Trophoblast cell (in vitro differentiated cells and primary cell): Measurements from ENCODE around the gene ATG7.
A peak's percentile ranks its signal among the peaks of the same experiment; 100 is the strongest.

ENCODE experiments used
- DNase-seq, 2 donors: peaks; one replicate each; pipeline ENCODE4 v3.0.0-alpha.2; 2016
- H2AFZ ChIP-seq: 2 replicates; pipeline ENCODE4 v1.6.1; 2013; ENCODE audit warnings: low read length, moderate library complexity, mild to moderate bottlenecking; ENCODE audit not compliant: insufficient read depth, poor library complexity
- H2AK5ac ChIP-seq: 2 replicates; pipeline ENCODE4 v1.6.1; 2013; ENCODE audit warnings: mild to moderate bottlenecking, low read length
- H2BK120ac ChIP-seq: 2 replicates; pipeline ENCODE4 v1.6.1; 2013; ENCODE audit warnings: low read length, mild to moderate bottlenecking, moderate library complexity; ENCODE audit not compliant: insufficient read depth, poor library complexity
- H2BK12ac ChIP-seq: 2 replicates; pipeline ENCODE4 v1.6.1; 2013; ENCODE audit warnings: mild to moderate bottlenecking, low read length, moderate library complexity
- H2BK5ac ChIP-seq: 2 replicates; pipeline ENCODE4 v1.6.1; 2013; ENCODE audit warnings: low read length, low read depth, moderate library complexity, mild to moderate bottlenecking; ENCODE audit not compliant: poor library complexity
- H3K14ac ChIP-seq: 2 replicates; pipeline ENCODE4 v1.6.1; 2013; ENCODE audit warnings: mild to moderate bottlenecking, low read length
- H3K18ac ChIP-seq: 2 replicates; pipeline ENCODE4 v1.6.1; 2013; ENCODE audit warnings: mild to moderate bottlenecking, low read length
- H3K23ac ChIP-seq: 2 replicates; pipeline ENCODE4 v1.6.1; 2013; ENCODE audit warnings: low read length
- H3K27ac ChIP-seq: 2 replicates; pipeline ENCODE4 v1.5.1; 2013; ENCODE audit warnings: low read depth, mild to moderate bottlenecking, inconsistent platforms, low read length, moderate library complexity
- H3K27me3 ChIP-seq: 2 replicates; pipeline ENCODE4 v1.6.1; 2013; ENCODE audit warnings: inconsistent platforms, mild to moderate bottlenecking, low read length, moderate library complexity; ENCODE audit not compliant: insufficient read depth
- H3K36me3 ChIP-seq, 2 experiments: 1 replicate in 1 of 2; 2 replicates in 1 of 2; pipeline ENCODE4 v1.6.1; 2013; ENCODE audit warnings: low read length in 2 of 2, mild to moderate bottlenecking in 2 of 2, moderate library complexity in 1 of 2; ENCODE audit not compliant: insufficient read depth in 2 of 2, control insufficient read depth in 1 of 2
- H3K4ac ChIP-seq: 2 replicates; pipeline ENCODE4 v1.6.1; 2013; ENCODE audit warnings: low read depth, mild to moderate bottlenecking, low read length, moderate library complexity
- H3K4me1 ChIP-seq, 2 experiments: 1 replicate in 1 of 2; 2 replicates in 1 of 2; pipeline ENCODE4 v1.6.1; 2013; ENCODE audit warnings: low read length in 2 of 2, mild to moderate bottlenecking in 2 of 2, moderate library complexity in 1 of 2; ENCODE audit not compliant: insufficient read depth in 2 of 2, control insufficient read depth in 1 of 2
- H3K4me2 ChIP-seq: 2 replicates; pipeline ENCODE4 v1.6.1; 2013; ENCODE audit warnings: inconsistent platforms, mild to moderate bottlenecking, low read length, moderate library complexity
- H3K4me3 ChIP-seq: 2 replicates; pipeline ENCODE4 v1.5.1; 2013; ENCODE audit warnings: mild to moderate bottlenecking, low read depth, low read length, inconsistent platforms
- H3K79me1 ChIP-seq: one replicate; pipeline ENCODE4 v1.6.1; 2013; ENCODE audit warnings: low read length
- H3K79me2 ChIP-seq: 2 replicates; pipeline ENCODE4 v1.6.1; 2013; ENCODE audit warnings: low read length, mild to moderate bottlenecking; ENCODE audit not compliant: control insufficient read depth, insufficient read depth, poor library complexity
- H3K9ac ChIP-seq: 2 replicates; pipeline ENCODE4 v1.6.1; 2013; ENCODE audit warnings: mild to moderate bottlenecking, low read length
- H3K9me3 ChIP-seq: 2 replicates; pipeline ENCODE4 v1.6.1; 2013; ENCODE audit warnings: low read depth, mild to moderate bottlenecking, control low read depth, inconsistent platforms, low read length; ENCODE audit not compliant: insufficient read depth
- H4K12ac ChIP-seq: 2 replicates; pipeline ENCODE4 v1.6.1; 2013; ENCODE audit warnings: low read depth, mild to moderate bottlenecking, low read length, moderate library complexity
- H4K8ac ChIP-seq: 2 replicates; pipeline ENCODE4 v1.6.1; 2013; ENCODE audit warnings: low read depth, mild to moderate bottlenecking, low read length, moderate library complexity
- H4K91ac ChIP-seq: one replicate; pipeline ENCODE4 v1.6.1; 2013; ENCODE audit warnings: low read depth, mild to moderate bottlenecking, low read length, moderate library complexity
- WGBS: extraction: QIAGEN DNeasy Blood & Tissue Kit; methylation state at CpG from one replicate; pipeline ENCODE4 v1.1.7; 2013; ENCODE audit warnings: missing lambda C conversion rate; ENCODE audit not compliant: insufficient read length, insufficient coverage; ENCODE audit errors: extremely low coverage; 5-methylcytosine and 5-hydroxymethylcytosine counted together

The ATG7 gene

DNA sequence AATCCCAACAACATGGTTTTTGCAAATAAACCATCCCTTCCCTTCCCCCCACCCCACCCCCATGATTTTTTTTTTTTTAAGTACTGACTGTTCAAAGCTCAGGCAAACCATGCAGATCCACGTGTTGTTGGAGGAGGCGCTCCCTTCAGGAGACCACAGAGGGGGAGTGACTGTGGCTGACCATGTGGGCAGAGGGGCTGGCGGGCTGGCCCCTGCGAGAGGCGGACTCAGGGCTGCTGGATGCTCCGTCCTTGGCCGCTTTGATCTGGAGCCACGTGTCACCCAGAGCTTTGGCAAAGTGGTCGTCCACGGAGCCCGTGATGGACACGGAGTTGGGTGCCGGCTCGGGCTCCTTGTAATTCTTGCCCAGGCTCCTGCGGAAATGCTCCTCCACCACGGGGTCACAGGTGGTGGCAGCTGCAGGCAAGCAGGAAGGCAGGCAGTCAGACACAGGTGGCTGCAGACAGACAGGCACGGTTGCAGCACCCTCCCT, 286.3 kb downstream of the ATG7 start:
- no peak overlapping the region for H3K27ac ChIP-seq
- H3K9ac ChIP-seq = no peak overlapping the region
- H4K12ac ChIP-seq = no peak overlapping the region
- no peak overlapping the region for H2AK5ac ChIP-seq
- H3K23ac ChIP-seq = no peak overlapping the region
- no CpG with 5 or more reads among the region's 17 CpGs for WGBS
- H2BK5ac ChIP-seq = no peak overlapping the region
- H3K4me2 ChIP-seq = no peak overlapping the region
- no peak overlapping the region for H4K91ac ChIP-seq
- no peaks in the 10 kb centered on the region for H3K27me3 ChIP-seq
- H3K9me3 ChIP-seq = peaks cover 5% of the 10 kb centered on the region
- H3K14ac ChIP-seq = no peak overlapping the region
- no peak overlapping the region for H2BK120ac ChIP-seq
- H3K4me1 ChIP-seq = peaks cover 4 to 7% of the 10 kb centered on the region in 2 experiments
- no peak for DNase-seq
- H2BK12ac ChIP-seq = no peak overlapping the region
- peaks cover 4% of the 10 kb centered on the region for H3K79me1 ChIP-seq
- no peak overlapping the region for H3K18ac ChIP-seq
- H4K8ac ChIP-seq = no peak overlapping the region
- no peak overlapping the region for H2AFZ ChIP-seq
- peaks cover 3% of the 10 kb centered on the region for H3K79me2 ChIP-seq
- peaks cover 62 to 64% of the 10 kb centered on the region in 2 experiments for H3K36me3 ChIP-seq
- H3K4ac ChIP-seq = no peak overlapping the region
- H3K4me3 ChIP-seq = peak overlapping the region; percentile 8

DNA sequence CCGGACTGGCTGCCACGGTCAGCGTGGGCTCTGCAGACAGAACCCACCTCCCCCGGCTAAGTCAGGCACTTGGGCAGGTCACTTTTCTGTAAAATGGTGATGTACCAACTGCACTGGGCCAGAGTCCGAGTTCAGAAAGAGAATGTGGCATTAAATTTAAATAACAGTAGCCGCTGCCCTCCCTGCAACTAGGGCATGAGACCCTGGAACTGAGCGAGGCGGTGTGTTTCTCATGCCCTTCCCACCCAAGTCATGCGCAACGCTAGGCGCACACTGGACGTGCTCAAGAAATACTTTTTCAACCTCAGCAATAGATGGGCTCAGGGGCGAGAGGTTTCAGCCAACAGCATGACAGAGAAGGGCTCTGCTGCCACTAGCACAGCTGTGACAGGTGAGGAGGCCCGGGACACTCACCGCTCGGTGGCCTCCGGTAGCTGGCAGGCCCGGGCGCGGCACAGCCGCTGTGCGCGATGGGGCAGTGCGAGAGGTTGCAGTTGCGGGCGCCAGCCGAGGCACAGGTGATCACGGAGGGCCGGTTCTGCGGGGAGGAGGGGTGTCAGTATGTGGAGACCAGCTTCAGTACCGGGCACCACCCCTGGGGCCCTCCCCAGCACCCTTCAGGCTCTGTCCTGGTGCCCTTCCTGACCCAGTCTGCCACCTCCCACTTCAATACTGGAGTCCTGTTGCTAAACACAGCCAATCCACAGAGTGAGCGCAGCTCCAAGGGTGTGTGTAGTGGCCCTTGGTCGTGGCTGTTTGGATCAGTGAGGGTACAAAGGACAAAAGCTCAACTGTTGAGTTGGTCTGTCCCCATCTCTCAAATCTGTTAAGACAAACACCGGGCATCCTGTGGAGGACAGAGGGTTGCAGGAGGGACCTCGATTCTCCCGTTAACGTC, 287.0 kb downstream of the ATG7 start:
- no peak overlapping the region for H4K91ac ChIP-seq
- no peak for DNase-seq
- no peak overlapping the region for H2BK5ac ChIP-seq
- H3K27me3 ChIP-seq = no peaks in the 10 kb centered on the region
- H3K9ac ChIP-seq = no peak overlapping the region
- H3K9me3 ChIP-seq = peaks cover 3% of the 10 kb centered on the region
- no peak overlapping the region for H2AK5ac ChIP-seq
- H3K4me2 ChIP-seq = no peak overlapping the region
- peak overlapping the region; percentile 8 for H3K4me3 ChIP-seq
- no peak overlapping the region for H3K18ac ChIP-seq
- no peak overlapping the region for H4K8ac ChIP-seq
- no peak overlapping the region for H3K27ac ChIP-seq
- WGBS = no CpG with 5 or more reads among the region's 37 CpGs
- H3K23ac ChIP-seq = no peak overlapping the region
- H3K79me1 ChIP-seq = peaks cover 4% of the 10 kb centered on the region
- H2BK120ac ChIP-seq = no peak overlapping the region
- no peak overlapping the region for H2BK12ac ChIP-seq
- peaks cover 4 to 7% of the 10 kb centered on the region in 2 experiments for H3K4me1 ChIP-seq
- no peak overlapping the region for H3K14ac ChIP-seq
- H3K79me2 ChIP-seq = peaks cover 3% of the 10 kb centered on the region
- no peak overlapping the region for H3K4ac ChIP-seq
- H4K12ac ChIP-seq = no peak overlapping the region
- H2AFZ ChIP-seq = no peak overlapping the region
- peaks cover 59 to 64% of the 10 kb centered on the region in 2 experiments for H3K36me3 ChIP-seq

DNA sequence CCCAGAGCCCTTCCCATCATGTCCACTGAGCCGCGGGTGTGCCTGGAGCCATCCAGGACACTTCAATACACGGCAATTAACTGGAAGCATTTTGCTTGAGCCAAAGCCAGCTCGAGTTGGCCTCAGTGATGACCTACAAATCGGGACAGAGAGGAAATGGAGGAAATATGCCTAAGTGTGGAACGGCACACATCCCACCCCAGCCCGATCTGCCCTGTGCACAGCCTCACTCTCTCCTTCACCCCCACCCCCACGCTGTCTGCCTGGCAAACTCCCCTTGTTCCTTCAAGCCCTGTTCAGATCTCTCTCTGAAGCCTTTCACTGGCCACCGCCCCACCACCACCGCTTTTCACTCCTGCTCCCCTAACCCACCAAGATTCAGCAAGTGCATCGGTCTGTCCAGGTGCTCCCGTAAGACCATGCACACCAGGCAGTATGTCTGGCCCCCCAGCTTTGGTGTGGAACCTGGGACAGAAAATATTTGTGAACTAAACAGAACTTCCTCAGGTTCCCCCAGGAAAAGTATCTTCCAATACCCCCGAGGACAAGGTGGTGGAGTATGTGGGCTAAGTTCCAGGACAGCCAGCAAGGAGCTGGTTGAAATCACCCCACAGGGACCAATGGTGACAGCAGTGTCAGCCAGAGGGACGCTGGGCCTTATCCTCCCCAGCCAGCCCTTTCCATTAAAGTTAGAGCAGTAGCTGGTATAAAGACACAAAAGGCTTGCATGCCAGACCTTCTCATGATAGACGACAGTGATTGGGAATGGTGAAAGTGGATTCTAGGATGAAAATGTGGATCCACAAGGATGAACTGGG, 287.8 kb downstream of the ATG7 start:
- Histone ChIP-seq H3K27ac (no peak overlapping the region), H3K79me2 (peaks cover 3% of the 10 kb centered on the region), H3K79me1 (peaks cover 4% of the 10 kb centered on the region), H3K4me2 (no peak overlapping the region), H2AK5ac (no peak overlapping the region), H3K4ac (no peak overlapping the region), H3K14ac (no peak overlapping the region), H3K23ac (no peak overlapping the region), H3K18ac (no peak overlapping the region), H3K36me3 (peaks cover 56% of the 10 kb centered on the region in 2 experiments), H3K4me1 (peaks cover 4 to 7% of the 10 kb centered on the region in 2 experiments), H4K8ac (no peak overlapping the region), H3K27me3 (no peaks in the 10 kb centered on the region), H2BK12ac (no peak overlapping the region), H4K12ac (no peak overlapping the region), H4K91ac (no peak overlapping the region), H2BK5ac (no peak overlapping the region), H3K9me3 (peaks cover 2% of the 10 kb centered on the region), H3K4me3 (no peak overlapping the region), H3K9ac (no peak overlapping the region), H2BK120ac (no peak overlapping the region), H2AFZ (no peak overlapping the region)
- DNase-seq = no peak
- no CpG with 5 or more reads among the region's 15 CpGs for WGBS

DNA sequence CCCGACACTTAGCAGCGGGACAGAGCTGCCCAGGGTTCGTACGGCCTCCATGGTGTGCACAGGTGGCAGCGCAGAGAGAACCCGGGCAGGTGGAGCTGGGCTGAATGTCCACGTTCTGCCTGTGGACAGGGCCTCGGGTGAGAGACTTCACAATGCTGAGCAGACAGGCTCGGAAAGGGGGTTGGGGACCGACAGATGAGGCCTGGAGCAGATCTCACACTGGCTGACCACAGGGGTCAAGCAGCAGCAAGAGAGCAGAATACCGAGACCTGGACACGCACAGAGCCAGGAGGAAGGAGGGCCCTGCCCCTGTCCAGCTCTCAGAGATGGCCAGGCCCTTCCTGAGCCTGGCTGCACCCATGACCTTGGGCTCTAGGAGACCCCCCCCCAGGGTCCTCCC, 288.5 kb downstream of the ATG7 start:
- no peak overlapping the region for H3K18ac ChIP-seq
- no peak overlapping the region for H4K12ac ChIP-seq
- no peak overlapping the region for H3K27ac ChIP-seq
- H4K8ac ChIP-seq = no peak overlapping the region
- peaks cover 2% of the 10 kb centered on the region for H3K9me3 ChIP-seq
- no peak overlapping the region for H2AFZ ChIP-seq
- H3K79me1 ChIP-seq = peaks cover 4% of the 10 kb centered on the region
- H2BK120ac ChIP-seq = no peak overlapping the region
- H3K36me3 ChIP-seq = peaks cover 56% of the 10 kb centered on the region in 2 experiments
- H3K4me2 ChIP-seq = no peak overlapping the region
- H2BK12ac ChIP-seq = no peak overlapping the region
- peaks cover 4 to 7% of the 10 kb centered on the region in 2 experiments for H3K4me1 ChIP-seq
- H4K91ac ChIP-seq = no peak overlapping the region
- no peak for DNase-seq
- H3K4me3 ChIP-seq = no peak overlapping the region
- no peak overlapping the region for H3K23ac ChIP-seq
- no peak overlapping the region for H3K9ac ChIP-seq
- no CpG with 5 or more reads among the region's 12 CpGs for WGBS
- peaks cover 3% of the 10 kb centered on the region for H3K79me2 ChIP-seq
- no peak overlapping the region for H2AK5ac ChIP-seq
- no peak overlapping the region for H2BK5ac ChIP-seq
- no peak overlapping the region for H3K14ac ChIP-seq
- no peak overlapping the region for H3K4ac ChIP-seq
- no peaks in the 10 kb centered on the region for H3K27me3 ChIP-seq
